K562 (cell line): ENCODE measurements around the gene DGKB.

Experiments used
- ARID2 ChIP-seq: fragments of 450-650 bp; IDR thresholded peaks from 2 replicates; pipeline ENCODE4 v1.6.1; 2017; ENCODE audit warnings: antibody characterized with exemption, mild to moderate bottlenecking
- ATF4 ChIP-seq: fragments of 450-650 bp; formaldehyde crosslinking; IDR thresholded peaks from 2 replicates; pipeline ENCODE4 v1.4.0; 2022; ENCODE audit warnings: mild to moderate bottlenecking, moderate library complexity
- CHD2 ChIP-seq: IDR thresholded peaks from 2 replicates; pipeline ENCODE4 v1.6.1; 2011; ENCODE audit warnings: low read depth, low read length
- CREB5 ChIP-seq: fragments of 250-450 bp; sonication (Bioruptor Pico); IDR thresholded peaks from 2 replicates; pipeline ENCODE4 v1.5.0; 2020; ENCODE audit warnings: mild to moderate bottlenecking
- CTCF ChIP-seq, 3 experiments: IDR thresholded peaks in 2 of 3; conservative IDR thresholded peaks in 1 of 3; 2 replicates each; pipeline ENCODE4 v1.5.1; 2011 to 2012; ENCODE audit warnings: low read length in 3 of 3, mild to moderate bottlenecking in 3 of 3, control low read depth in 2 of 3, improper control_type of control experiment in 1 of 3, inconsistent platforms in 1 of 3, low read depth in 1 of 3, mixed read lengths in 1 of 3, moderate library complexity in 1 of 3; ENCODE audit not compliant: insufficient read depth in 2 of 3
- ESRRB ChIP-seq: fragments of 250-450 bp; sonication (Bioruptor Pico); IDR thresholded peaks from 2 replicates; pipeline ENCODE4 v1.5.0; 2020; ENCODE audit warnings: mild to moderate bottlenecking, moderate library complexity, borderline replicate concordance
- HDGF ChIP-seq: fragments of 450-650 bp; IDR thresholded peaks from 2 replicates; pipeline ENCODE4 v1.6.1; 2016
- MLX ChIP-seq, 2 experiments: fragments of 450-650 bp in 1 of 2; sonication (generic) in 1 of 2; formaldehyde crosslinking; conservative IDR thresholded peaks; 2 replicates each; pipeline versions ENCODE4 v1.4.0 to v1.8.1; 2020 to 2022; ENCODE audit warnings: mild to moderate bottlenecking in 1 of 2, missing genetic modification reagents in 1 of 2
- RCOR1 ChIP-seq, 2 experiments: IDR thresholded peaks; 2 replicates each; pipeline ENCODE4 v1.6.1; 2012; ENCODE audit warnings: low read depth in 2 of 2, low read length in 2 of 2, borderline replicate concordance in 1 of 2, improper control_type of control experiment in 1 of 2
- ZBTB5 ChIP-seq: fragments of 450-650 bp; IDR thresholded peaks from 2 replicates; pipeline ENCODE4 v1.6.1; 2017; ENCODE audit warnings: antibody characterized with exemption
- ZNF707 ChIP-seq: fragments of 250-450 bp; sonication (Bioruptor Pico); conservative IDR thresholded peaks from 2 replicates; pipeline ENCODE4 v1.8.0; 2022; ENCODE audit warnings: inconsistent platforms, mild to moderate bottlenecking, moderate library complexity
- TF ChIP-seq, protein P1 (sequence below): fragments of 250-450 bp; sonication (Bioruptor Pico); IDR thresholded peaks from 2 replicates; pipeline ENCODE4 v1.5.1; 2021; ENCODE audit warnings: mild to moderate bottlenecking
- TF ChIP-seq, protein P2 (sequence below), 2 experiments: fragments of 450-650 bp; IDR thresholded peaks; 2 replicates each; pipeline ENCODE4 v1.6.1; 2016; ENCODE audit warnings: mild to moderate bottlenecking in 2 of 2, borderline replicate concordance in 1 of 2, low read depth in 1 of 2, moderate library complexity in 1 of 2
- TF ChIP-seq, protein P3 (sequence below): sonication (generic); formaldehyde crosslinking; IDR thresholded peaks from 2 replicates; pipeline ENCODE4 v1.8.0; 2022; ENCODE audit warnings: missing genetic modification reagents, mild to moderate bottlenecking, borderline replicate concordance

DNA sequence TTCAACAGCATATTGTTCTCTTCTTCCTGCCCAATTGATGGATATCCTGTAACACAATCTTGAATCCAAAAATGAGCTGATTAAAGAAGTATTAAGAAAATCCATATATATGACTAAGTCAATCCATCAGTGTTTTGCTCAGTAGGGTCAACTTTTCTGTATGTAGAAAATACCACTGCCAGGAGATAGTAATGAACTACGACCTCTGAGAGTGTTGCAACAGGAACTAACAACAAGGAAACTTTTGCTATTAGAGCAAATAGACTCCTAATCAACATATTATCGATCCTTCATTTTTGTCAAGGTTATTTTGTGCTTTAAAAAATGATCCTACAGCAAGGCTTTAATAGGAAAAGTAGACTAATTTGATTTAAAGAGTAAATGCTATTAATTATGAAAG, 507.8 kb downstream of the DGKB start:
- TF ChIP-seq CTCF (IDR thresholded peaks at IDR 0.05 in 2 of 3, conservative IDR thresholded peaks at IDR 0.05 in 1 of 3; ENCODE audit: insufficient read depth in 2 of 3, low read depth in 1 of 3, low read length in 3 of 3) (no peak), MLX (CRISPR knock-in tag; conservative IDR thresholded peaks at IDR 0.05) (no peak), ATF4 (CRISPR knock-in tag) (no peak), RCOR1 (IDR thresholded peaks at IDR 0.05; ENCODE audit: borderline replicate concordance in 1 of 2, low read depth in 2 of 2, low read length in 2 of 2) (no peak), ZBTB5 (no peak), ARID2 (no peak), ZNF707 (CRISPR knock-in tag) (no peak), HDGF (no peak), CHD2 (no peak), ESRRB (CRISPR knock-in tag) (no peak), CREB5 (CRISPR knock-in tag) (no peak)
- TF ChIP-seq, protein P1, sequence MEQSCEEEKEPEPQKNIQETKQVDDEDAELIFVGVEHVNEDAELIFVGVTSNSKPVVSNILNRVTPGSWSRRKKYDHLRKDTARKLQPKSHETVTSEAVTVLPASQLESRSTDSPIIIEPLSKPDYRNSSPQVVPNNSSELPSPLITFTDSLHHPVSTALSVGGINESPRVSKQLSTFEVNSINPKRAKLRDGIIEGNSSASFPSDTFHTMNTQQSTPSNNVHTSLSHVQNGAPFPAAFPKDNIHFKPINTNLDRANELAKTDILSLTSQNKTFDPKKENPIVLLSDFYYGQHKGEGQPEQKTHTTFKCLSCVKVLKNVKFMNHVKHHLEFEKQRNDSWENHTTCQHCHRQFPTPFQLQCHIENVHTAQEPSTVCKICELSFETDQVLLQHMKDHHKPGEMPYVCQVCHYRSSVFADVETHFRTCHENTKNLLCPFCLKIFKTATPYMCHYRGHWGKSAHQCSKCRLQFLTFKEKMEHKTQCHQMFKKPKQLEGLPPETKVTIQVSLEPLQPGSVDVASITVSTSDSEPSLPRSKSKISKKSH = no peak
- TF ChIP-seq, protein P2, sequence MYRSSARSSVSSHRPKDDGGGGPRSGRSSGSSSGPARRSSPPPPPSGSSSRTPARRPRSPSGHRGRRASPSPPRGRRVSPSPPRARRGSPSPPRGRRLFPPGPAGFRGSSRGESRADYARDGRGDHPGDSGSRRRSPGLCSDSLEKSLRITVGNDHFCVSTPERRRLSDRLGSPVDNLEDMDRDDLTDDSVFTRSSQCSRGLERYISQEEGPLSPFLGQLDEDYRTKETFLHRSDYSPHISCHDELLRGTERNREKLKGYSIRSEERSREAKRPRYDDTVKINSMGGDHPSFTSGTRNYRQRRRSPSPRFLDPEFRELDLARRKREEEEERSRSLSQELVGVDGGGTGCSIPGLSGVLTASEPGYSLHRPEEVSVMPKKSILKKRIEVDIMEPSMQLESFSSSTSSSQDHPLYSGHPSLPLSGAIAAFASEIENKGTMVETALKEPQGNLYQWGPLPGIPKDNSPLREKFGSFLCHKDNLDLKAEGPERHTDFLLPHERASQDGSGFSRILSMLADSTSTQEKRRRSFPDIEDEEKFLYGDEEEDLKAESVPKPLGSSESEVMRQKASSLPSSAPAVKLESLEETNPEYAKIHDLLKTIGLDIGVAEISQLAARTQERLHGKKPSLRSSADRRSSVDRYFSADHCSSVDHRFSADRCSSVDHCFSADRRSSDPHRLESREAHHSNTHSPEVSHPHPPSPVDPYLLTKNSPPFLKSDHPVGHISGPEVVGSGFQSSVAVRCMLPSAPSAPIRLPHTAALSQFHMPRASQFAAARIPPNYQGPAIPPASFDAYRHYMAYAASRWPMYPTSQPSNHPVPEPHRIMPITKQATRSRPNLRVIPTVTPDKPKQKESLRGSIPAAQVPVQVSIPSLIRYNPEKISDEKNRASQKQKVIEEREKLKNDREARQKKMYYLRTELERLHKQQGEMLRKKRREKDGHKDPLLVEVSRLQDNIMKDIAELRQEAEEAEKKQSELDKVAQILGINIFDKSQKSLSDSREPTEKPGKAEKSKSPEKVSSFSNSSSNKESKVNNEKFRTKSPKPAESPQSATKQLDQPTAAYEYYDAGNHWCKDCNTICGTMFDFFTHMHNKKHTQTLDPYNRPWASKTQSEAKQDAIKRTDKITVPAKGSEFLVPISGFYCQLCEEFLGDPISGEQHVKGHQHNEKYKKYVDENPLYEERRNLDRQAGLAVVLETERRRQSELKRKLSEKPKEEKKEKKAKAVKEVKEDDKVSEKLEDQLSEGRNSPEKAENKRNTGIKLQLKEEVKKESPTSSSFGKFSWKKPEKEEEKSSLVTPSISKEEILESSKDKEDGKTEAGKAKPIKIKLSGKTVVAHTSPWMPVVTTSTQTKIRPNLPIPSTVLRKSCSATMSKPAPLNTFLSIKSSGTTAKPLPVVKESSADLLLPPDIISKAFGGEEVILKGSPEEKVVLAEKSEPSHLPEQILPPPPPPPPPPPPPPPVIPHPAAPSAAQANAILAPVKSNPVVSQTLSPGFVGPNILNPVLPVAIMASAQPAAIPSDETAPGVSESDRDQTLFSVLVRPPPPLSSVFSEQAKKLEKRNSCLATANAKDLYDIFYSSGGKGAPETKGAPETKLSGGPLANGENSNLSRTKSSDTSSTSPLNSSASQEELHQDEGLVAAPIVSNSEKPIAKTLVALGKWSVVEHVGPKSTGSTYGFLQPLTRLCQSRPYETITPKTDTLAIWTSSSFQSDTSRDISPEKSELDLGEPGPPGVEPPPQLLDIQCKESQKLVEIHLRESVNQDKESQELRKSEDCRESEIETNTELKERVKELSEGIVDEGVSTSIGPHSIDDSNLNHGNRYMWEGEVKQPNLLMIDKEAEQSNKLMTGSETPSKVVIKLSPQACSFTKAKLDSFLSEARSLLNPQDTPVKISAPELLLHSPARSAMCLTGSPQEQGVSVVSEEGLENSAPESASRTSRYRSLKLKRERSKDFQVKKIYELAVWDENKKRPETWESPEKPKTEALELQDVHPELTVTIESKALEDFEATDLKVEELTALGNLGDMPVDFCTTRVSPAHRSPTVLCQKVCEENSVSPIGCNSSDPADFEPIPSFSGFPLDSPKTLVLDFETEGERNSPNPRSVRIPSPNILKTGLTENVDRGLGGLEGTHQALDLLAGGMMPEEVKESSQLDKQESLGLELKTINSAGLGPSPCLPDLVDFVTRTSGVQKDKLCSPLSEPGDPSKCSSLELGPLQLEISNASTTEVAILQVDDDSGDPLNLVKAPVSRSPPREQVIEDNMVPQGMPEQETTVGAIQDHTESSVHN (IDR thresholded peaks at IDR 0.05; ENCODE audit: borderline replicate concordance in 1 of 2, low read depth in 1 of 2) = no peak
- TF ChIP-seq, protein P3, sequence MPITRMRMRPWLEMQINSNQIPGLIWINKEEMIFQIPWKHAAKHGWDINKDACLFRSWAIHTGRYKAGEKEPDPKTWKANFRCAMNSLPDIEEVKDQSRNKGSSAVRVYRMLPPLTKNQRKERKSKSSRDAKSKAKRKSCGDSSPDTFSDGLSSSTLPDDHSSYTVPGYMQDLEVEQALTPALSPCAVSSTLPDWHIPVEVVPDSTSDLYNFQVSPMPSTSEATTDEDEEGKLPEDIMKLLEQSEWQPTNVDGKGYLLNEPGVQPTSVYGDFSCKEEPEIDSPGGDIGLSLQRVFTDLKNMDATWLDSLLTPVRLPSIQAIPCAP (CRISPR knock-in tag) = no peak
